HepG2 (cell line): Measurements from ENCODE around the gene PNPLA2. TPM values are rescaled to one million over a fixed set of nuclear protein-coding genes. Genes with fewer than 3 reads are reported as not detected.

ENCODE experiments used
- CCDC6 ChIP-seq: sonication (generic); formaldehyde crosslinking; IDR thresholded peaks from 2 replicates; pipeline ENCODE4 v1.8.1; 2022; ENCODE audit warnings: mild to moderate bottlenecking, missing genetic modification reagents, moderate library complexity
- CEBPG ChIP-seq: IDR thresholded peaks from 2 replicates; pipeline ENCODE4 v1.6.1; 2016
- GABPB1 ChIP-seq: IDR thresholded peaks from 2 replicates; pipeline ENCODE4 v1.6.1; 2016; ENCODE audit warnings: mild to moderate bottlenecking, missing genetic modification reagents, moderate library complexity, missing compliant biosample characterization
- HDAC1 ChIP-seq: sonication (generic); formaldehyde crosslinking; IDR thresholded peaks from 2 replicates; pipeline ENCODE4 v1.5.1; 2020; ENCODE audit warnings: mild to moderate bottlenecking, missing genetic modification reagents
- MEIS2 ChIP-seq: sonication (generic); formaldehyde crosslinking; IDR thresholded peaks from 2 replicates; pipeline ENCODE4 v1.9.0; 2021; ENCODE audit warnings: mild to moderate bottlenecking, missing genetic modification reagents
- MXD3 ChIP-seq: IDR thresholded peaks from 2 replicates; pipeline ENCODE4 v1.6.1; 2016; ENCODE audit warnings: mild to moderate bottlenecking, missing biosample characterization, missing genetic modification reagents
- NCOA1 ChIP-seq: sonication (generic); formaldehyde crosslinking; IDR thresholded peaks from 2 replicates; pipeline ENCODE4 v1.9.0; 2021; ENCODE audit warnings: missing genetic modification reagents
- PRDM10 ChIP-seq: sonication (generic); formaldehyde crosslinking; IDR thresholded peaks from 2 replicates; pipeline ENCODE4 v1.4.0; 2020; ENCODE audit warnings: low read depth, missing genetic modification reagents
- PTBP1 ChIP-seq: fragments of 200-400 bp; formaldehyde crosslinking; IDR thresholded peaks from 2 replicates; pipeline ENCODE4 v1.6.1; 2018; ENCODE audit warnings: low read length, low read depth; ENCODE audit not compliant: poor library complexity, severe bottlenecking
- SAFB2 ChIP-seq: sonication (generic); formaldehyde crosslinking; IDR thresholded peaks from 2 replicates; pipeline ENCODE4 v1.5.1; 2020; ENCODE audit warnings: missing genetic modification reagents, low read depth, mild to moderate bottlenecking, borderline replicate concordance
- SKIL ChIP-seq: sonication (generic); formaldehyde crosslinking; IDR thresholded peaks from 2 replicates; pipeline ENCODE4 v1.8.0; 2022; ENCODE audit warnings: missing genetic modification reagents, mild to moderate bottlenecking, moderate library complexity, borderline replicate concordance
- ZBED4 ChIP-seq: sonication (generic); formaldehyde crosslinking; IDR thresholded peaks from 2 replicates; pipeline ENCODE4 v1.4.0; 2020; ENCODE audit warnings: missing genetic modification reagents, borderline replicate concordance
- ZNF205 ChIP-seq: IDR thresholded peaks from 2 replicates; pipeline ENCODE4 v1.6.1; 2018; ENCODE audit warnings: missing biosample characterization, missing genetic modification reagents
- ZNF343 ChIP-seq: sonication (generic); formaldehyde crosslinking; IDR thresholded peaks from 2 replicates; pipeline ENCODE4 v1.4.0; 2020; ENCODE audit warnings: mild to moderate bottlenecking, missing genetic modification reagents
- ZNF614 ChIP-seq: IDR thresholded peaks from 2 replicates; pipeline ENCODE4 v1.6.1; 2018; ENCODE audit warnings: missing biosample characterization, missing genetic modification reagents, inconsistent platforms, borderline replicate concordance
- ZNF616 ChIP-seq: sonication (generic); formaldehyde crosslinking; IDR thresholded peaks from 2 replicates; pipeline ENCODE4 v1.5.0; 2020; ENCODE audit warnings: low read depth, mild to moderate bottlenecking, missing genetic modification reagents
- ZNF773 ChIP-seq: sonication (generic); formaldehyde crosslinking; IDR thresholded peaks from 2 replicates; pipeline ENCODE4 v1.4.0; 2020; ENCODE audit warnings: missing genetic modification reagents, borderline replicate concordance
- polyA plus RNA-seq, 8 experiments: library from polyadenylated mRNA; depleted of rRNA in 3 of 8; stranded (reverse) in 7 of 8; unstranded in 1 of 8; fragments of >200 nt; fragmentation: Illumina TruSeq in 4 of 8; extraction: Trizol in 4 of 8; gene quantifications; 2 replicates each; pipeline versions ENCODE4 v1.2.1 to v1.2.3, GENCODE V29; 2011 to 2016; ENCODE audit warnings: low read depth in 4 of 8, missing spikeins in 1 of 8, mixed read lengths in 1 of 8; ENCODE audit not compliant: insufficient read depth in 1 of 8
- total RNA-seq, 5 experiments: library from RNA; depleted of rRNA; stranded (reverse); fragments of >200 nt; fragmentation: Illumina TruSeq; extraction: Trizol; gene quantifications; 2 replicates each; pipeline ENCODE4 v1.2.3, GENCODE V29; 2016; ENCODE audit warnings: low read depth in 1 of 5

Gene PNPLA2
- total and polyA plus RNA-seq, 2 of the 13 experiments (the other 11 are each of a cell fraction or from before 2014, with no cell fraction given), result 10.5 to 43.2 TPM

GRCh38 chr11:809287-810039 lies 9.3 kb upstream of the PNPLA2 start, which contains the start of gene RPLP2 (continued):
- TF ChIP-seq HDAC1 (CRISPR knock-in tag), result peak; percentile 99
- peak; percentile 82 for TF ChIP-seq CCDC6
- TF ChIP-seq NCOA1 (CRISPR knock-in tag), result no peak
- peak; percentile 48 for TF ChIP-seq ZNF616 (CRISPR knock-in tag)
- TF ChIP-seq ZNF343, result peak; percentile 94
- TF ChIP-seq ZNF205 (CRISPR knock-in tag), result no peak; the same call in 1 of the 2 replicates
- peak; percentile 88 for TF ChIP-seq PTBP1
- TF ChIP-seq PRDM10 (CRISPR knock-in tag), result peak; percentile 40; the same call in 1 of the 2 replicates
- peak; percentile 58 for TF ChIP-seq MXD3
- TF ChIP-seq CEBPG (CRISPR knock-in tag), result peak; percentile 36
- TF ChIP-seq GABPB1 (CRISPR knock-in tag), result peak; percentile 99
- TF ChIP-seq ZBED4 (CRISPR knock-in tag), result no peak
- peak; percentile 21; the same call in 1 of the 2 replicates for TF ChIP-seq SKIL (CRISPR knock-in tag)
- TF ChIP-seq SAFB2 (CRISPR knock-in tag), result no peak; the same call in 1 of the 2 replicates
- TF ChIP-seq MEIS2, result no peak; the same call in 1 of the 2 replicates
- peak; percentile 79; the same call in 1 of the 2 replicates for TF ChIP-seq ZNF773 (CRISPR knock-in tag)
- peak; percentile 76; the same call in 1 of the 2 replicates for TF ChIP-seq ZNF614
